Vagina (tissue), 2 donors: ENCODE measurements around the gene PAK1. TPM values are rescaled to one million over a fixed set of nuclear protein-coding genes. Genes with fewer than 3 reads are reported as not detected.
A peak's percentile ranks its signal among the peaks of the same experiment; 100 is the strongest.

Experiments used
- DNase-seq, 2 donors: peaks; one replicate each; pipeline ENCODE4 v3.0.0-alpha.2; 2017; ENCODE audit errors: extremely low spot score in 2 of 2
- H3K27ac ChIP-seq: fragments of 200-600 bp; sonication (generic); one replicate; pipeline ENCODE4 v1.5.1; 2019
- H3K27me3 ChIP-seq: fragments of 200-600 bp; sonication (generic); one replicate; pipeline ENCODE4 v1.5.1; 2019
- H3K36me3 ChIP-seq, 2 donors: fragments of 200-600 bp; sonication (generic); one replicate each; pipeline ENCODE4 v1.5.1; 2017 to 2019
- H3K4me1 ChIP-seq: fragments of 200-600 bp; sonication (generic); one replicate; pipeline ENCODE4 v1.5.1; 2019
- H3K4me3 ChIP-seq, 2 donors: fragments of 200-600 bp; sonication (generic); 1 replicate in 1 of 2; 2 replicates in 1 of 2; pipeline ENCODE4 v1.5.1; 2016 to 2019
- H3K9me3 ChIP-seq: fragments of 200-600 bp; sonication (generic); one replicate; pipeline ENCODE4 v1.5.1; 2019
- POLR2A ChIP-seq, 2 donors: fragments of 450-650 bp; IDR thresholded peaks; one replicate each; pipeline ENCODE4 v1.6.1; 2017; ENCODE audit warnings: antibody characterized with exemption in 2 of 2, mild to moderate bottlenecking in 2 of 2, moderate library complexity in 2 of 2
- POLR2AphosphoS5 ChIP-seq, 2 donors: sonication (generic); formaldehyde crosslinking; IDR thresholded peaks; one replicate each; pipeline ENCODE4 v1.9.0; 2017; ENCODE audit warnings: antibody characterized with exemption in 2 of 2, mild to moderate bottlenecking in 2 of 2, low read depth in 1 of 2; ENCODE audit not compliant: insufficient read depth in 1 of 2
- intact Hi-C: fragments of 100-400 bp; cut with DNase I; formaldehyde crosslinking; loops from one replicate; pipeline ENCODE4 v1.15.1; 2023
- total RNA-seq: library from RNA; depleted of rRNA; stranded (reverse); fragments of >200 nt; gene quantifications from one replicate; pipeline ENCODE4 v1.2.3, GENCODE V29; 2016
- TF ChIP-seq, protein P1 (sequence below), 3 experiments: fragments of 450-650 bp in 2 of 3; fragments of 200-600 bp in 1 of 3; sonication (generic) in 1 of 3; IDR thresholded peaks; one replicate each; pipeline ENCODE4 v1.5.1; 2017 to 2019; ENCODE audit warnings: antibody characterized with exemption in 3 of 3, mild to moderate bottlenecking in 2 of 3, moderate library complexity in 2 of 3

PAK1 gene
- total RNA-seq, 1 donor from 2014 or later: 43.5 TPM

DNA sequence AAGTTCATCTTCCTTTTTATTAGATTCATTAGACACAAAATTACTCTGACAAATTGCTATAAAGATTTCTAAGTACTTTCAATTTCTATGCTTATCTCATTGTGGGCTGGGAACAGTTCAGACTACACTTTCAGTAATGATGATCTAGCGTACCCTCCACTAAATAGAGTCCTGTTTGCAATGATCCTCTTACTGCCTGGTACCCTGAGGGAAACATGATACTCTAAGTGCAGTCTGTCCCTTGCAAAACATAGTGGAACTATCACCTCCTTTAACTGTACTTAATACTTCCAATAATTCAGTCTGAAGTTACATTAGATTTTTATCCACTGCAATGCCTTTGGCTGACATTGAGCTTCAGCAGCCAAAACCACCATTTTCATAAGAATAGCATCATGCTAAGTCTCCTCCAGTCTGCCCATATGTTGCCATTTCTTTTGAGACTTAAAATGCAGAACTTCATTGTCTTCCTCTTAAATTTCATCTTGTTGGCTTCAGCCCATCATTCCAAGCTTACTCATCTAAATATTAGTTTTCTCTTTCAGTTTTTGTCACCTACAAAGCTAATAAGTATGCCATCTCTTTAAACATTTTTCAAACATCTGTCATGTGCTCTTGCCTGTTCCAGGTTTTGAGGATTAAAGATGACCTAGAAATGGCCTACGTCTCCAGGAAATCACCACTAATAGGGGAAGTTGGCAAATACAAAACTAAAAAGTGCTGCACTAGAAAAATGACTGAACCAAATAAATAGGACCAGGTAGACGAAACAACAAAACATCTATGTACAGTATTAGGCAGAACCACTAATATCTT lies 55.5 kb downstream of the PAK1 start:
- intact Hi-C loops: no loop called here
- TF ChIP-seq, protein P1, sequence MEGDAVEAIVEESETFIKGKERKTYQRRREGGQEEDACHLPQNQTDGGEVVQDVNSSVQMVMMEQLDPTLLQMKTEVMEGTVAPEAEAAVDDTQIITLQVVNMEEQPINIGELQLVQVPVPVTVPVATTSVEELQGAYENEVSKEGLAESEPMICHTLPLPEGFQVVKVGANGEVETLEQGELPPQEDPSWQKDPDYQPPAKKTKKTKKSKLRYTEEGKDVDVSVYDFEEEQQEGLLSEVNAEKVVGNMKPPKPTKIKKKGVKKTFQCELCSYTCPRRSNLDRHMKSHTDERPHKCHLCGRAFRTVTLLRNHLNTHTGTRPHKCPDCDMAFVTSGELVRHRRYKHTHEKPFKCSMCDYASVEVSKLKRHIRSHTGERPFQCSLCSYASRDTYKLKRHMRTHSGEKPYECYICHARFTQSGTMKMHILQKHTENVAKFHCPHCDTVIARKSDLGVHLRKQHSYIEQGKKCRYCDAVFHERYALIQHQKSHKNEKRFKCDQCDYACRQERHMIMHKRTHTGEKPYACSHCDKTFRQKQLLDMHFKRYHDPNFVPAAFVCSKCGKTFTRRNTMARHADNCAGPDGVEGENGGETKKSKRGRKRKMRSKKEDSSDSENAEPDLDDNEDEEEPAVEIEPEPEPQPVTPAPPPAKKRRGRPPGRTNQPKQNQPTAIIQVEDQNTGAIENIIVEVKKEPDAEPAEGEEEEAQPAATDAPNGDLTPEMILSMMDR (IDR thresholded peaks at IDR 0.05): no peak
- TF ChIP-seq POLR2AphosphoS5 (IDR thresholded peaks at IDR 0.05; ENCODE audit: insufficient read depth in 1 of 2, low read depth in 1 of 2): no peak
- TF ChIP-seq POLR2A (IDR thresholded peaks at IDR 0.05): no peak
- H3K9me3 ChIP-seq: no peaks in the 10 kb centered on the region
- no peaks in the 10 kb centered on the region for H3K4me1 ChIP-seq
- no peak overlapping the region for H3K4me3 ChIP-seq
- H3K36me3 ChIP-seq: no peaks in the 10 kb centered on the region
- no peak for DNase-seq
- no peaks in the 10 kb centered on the region for H3K27me3 ChIP-seq
- H3K27ac ChIP-seq: no peak overlapping the region

DNA sequence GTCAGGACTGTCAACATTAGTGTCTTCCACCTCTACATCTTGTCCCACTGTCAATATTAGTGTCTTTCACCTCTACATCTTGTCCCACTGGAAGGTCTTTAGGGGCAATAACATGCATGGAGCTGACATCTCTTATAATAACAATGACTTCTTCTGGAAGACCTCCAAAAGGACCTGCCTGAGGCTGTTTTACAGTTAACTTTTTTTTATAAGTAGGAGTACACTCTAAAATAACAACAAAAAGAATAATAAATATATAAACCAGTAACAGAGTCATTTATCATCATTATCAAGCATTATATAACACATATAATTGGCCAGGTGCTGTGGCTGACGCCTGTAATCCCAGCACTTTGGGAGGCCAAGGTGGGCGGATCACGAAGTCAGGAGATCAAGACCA lies 57.5 kb downstream of the PAK1 start:
- Histone ChIP-seq H3K9me3 (no peaks in the 10 kb centered on the region), H3K4me1 (peaks cover 11% of the 10 kb centered on the region), H3K36me3 (no peaks in the 10 kb centered on the region), H3K27me3 (no peaks in the 10 kb centered on the region), H3K27ac (no peak overlapping the region), H3K4me3 (no peak overlapping the region)
- DNase-seq: no peak
- TF ChIP-seq POLR2AphosphoS5 (IDR thresholded peaks at IDR 0.05; ENCODE audit: insufficient read depth in 1 of 2, low read depth in 1 of 2): no peak
- TF ChIP-seq, protein P1 (IDR thresholded peaks at IDR 0.05): no peak
- no peak for TF ChIP-seq POLR2A (IDR thresholded peaks at IDR 0.05)
- intact Hi-C loops: no loop called here

DNA sequence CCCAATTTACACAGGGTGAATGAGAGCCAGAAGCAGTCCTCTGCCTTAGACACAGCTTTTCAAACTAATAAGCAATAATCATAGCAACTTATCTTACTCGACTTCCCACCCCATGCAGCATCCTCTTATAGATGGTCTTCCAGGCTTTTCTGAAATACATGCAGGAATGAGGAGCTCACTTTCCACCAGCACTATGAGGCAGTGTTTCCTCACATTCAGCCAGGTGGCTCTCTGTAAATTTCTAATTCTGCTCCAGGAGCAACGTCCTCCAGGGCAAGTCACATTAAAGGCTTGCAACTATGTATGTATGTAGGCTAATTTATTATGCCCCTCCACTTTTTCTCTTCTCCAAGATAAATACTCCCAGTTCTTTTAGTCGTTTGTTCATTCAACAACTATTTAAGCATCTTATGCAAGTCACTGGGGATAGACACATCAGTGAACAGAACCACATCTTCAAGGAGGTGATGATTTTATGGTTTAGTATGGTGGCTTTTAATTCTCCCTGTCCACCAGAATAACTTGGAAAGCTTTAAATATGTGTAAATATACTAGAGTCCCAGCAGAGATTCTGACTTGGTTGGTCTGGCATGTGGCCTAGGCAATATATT lies 59.9 kb downstream of the PAK1 start:
- DNase-seq: no peak
- Histone ChIP-seq H3K9me3 (no peaks in the 10 kb centered on the region), H3K27me3 (no peaks in the 10 kb centered on the region), H3K4me1 (peaks cover 25% of the 10 kb centered on the region), H3K27ac (no peak overlapping the region), H3K36me3 (no peaks in the 10 kb centered on the region), H3K4me3 (no peak overlapping the region)
- intact Hi-C loops: no loop called here
- TF ChIP-seq POLR2A (IDR thresholded peaks at IDR 0.05) (no peak), POLR2AphosphoS5 (IDR thresholded peaks at IDR 0.05; ENCODE audit: insufficient read depth in 1 of 2, low read depth in 1 of 2) (no peak)
- TF ChIP-seq, protein P1 (IDR thresholded peaks at IDR 0.05): no peak

DNA sequence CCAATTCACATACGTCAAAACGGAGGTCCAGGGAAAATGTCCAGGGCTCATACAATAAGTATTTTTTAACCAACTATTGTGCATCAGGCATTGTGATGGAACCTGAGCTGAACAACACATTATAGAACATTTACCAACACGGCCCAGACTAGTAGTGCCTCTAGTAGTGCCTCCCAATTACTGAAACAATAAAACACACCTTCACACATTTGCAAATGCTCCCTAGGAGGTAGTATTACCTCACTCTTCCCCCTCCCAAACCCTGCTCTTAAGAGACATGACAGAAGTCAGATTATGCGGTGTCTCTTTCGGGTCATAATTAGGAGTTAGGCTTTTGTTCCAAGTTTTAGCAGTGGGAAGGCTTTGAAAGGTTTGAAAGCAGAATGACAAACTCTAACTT lies 61.1 kb downstream of the PAK1 start:
- Histone ChIP-seq H3K9me3 (no peaks in the 10 kb centered on the region), H3K27ac (peak overlapping the region; percentile 87), H3K36me3 (no peaks in the 10 kb centered on the region), H3K4me3 (no peak overlapping the region), H3K4me1 (peaks cover 29% of the 10 kb centered on the region), H3K27me3 (no peaks in the 10 kb centered on the region)
- TF ChIP-seq, protein P1 (IDR thresholded peaks at IDR 0.05): no peak
- TF ChIP-seq POLR2A (IDR thresholded peaks at IDR 0.05) (no peak), POLR2AphosphoS5 (IDR thresholded peaks at IDR 0.05; ENCODE audit: insufficient read depth in 1 of 2, low read depth in 1 of 2) (no peak)
- no peak for DNase-seq
- intact Hi-C loops: no loop called here
